ENCODE results near the gene SARS2. TPM values are rescaled to one million over a fixed set of nuclear protein-coding genes. Genes with fewer than 3 reads are reported as not detected.

The SARS2 gene
- polyA plus RNA-seq, 3 donors from 2014 or later, result 12.7 to 21.7 (median 19.6) TPM

GRCh38 chr19:38918526-38918925, 12.0 kb downstream of the SARS2 start:
- Mint-ChIP-seq H3K4me1 (peaks cover 6 to 10% of the 10 kb centered on the region in 2 donors), H3K36me3 (peaks cover 0 to 19% (median 7%) of the 10 kb centered on the region in 3 donors), H3K27me3 (ENCODE audit: low read depth in 3 of 3) (peaks cover 0 to 4% (median 2%) of the 10 kb centered on the region in 3 donors), H3K27ac (peak overlapping the region in 1 of 6 donors; percentile 21), H3K4me3 (no peak overlapping the region), H3K9me3 (no peaks in the 10 kb centered on the region)
- no peak for DNase-seq

GRCh38 chr19:38917921-38918491, 12.6 kb downstream of the SARS2 start:
- DNase-seq, result no peak
- Mint-ChIP-seq H3K36me3 (peaks cover 0 to 19% (median 7%) of the 10 kb centered on the region in 3 donors), H3K4me3 (no peak overlapping the region), H3K27me3 (ENCODE audit: low read depth in 3 of 3) (peaks cover 0 to 4% (median 2%) of the 10 kb centered on the region in 3 donors), H3K27ac (peak overlapping the region in 1 of 6 donors; percentile 21), H3K9me3 (no peaks in the 10 kb centered on the region), H3K4me1 (peaks cover 8 to 12% of the 10 kb centered on the region in 2 donors)

- H3K4me1 Mint-ChIP-seq, result peaks cover 13 to 17% of the 10 kb centered on the region in 2 donors
- H3K9me3 Mint-ChIP-seq, result no peaks in the 10 kb centered on the region
- no peak for DNase-seq
- H3K36me3 Mint-ChIP-seq, result peaks cover 0 to 18% (median 7%) of the 10 kb centered on the region in 3 donors
- no peak overlapping the region for H3K4me3 Mint-ChIP-seq
- no peak overlapping the region for H3K27ac Mint-ChIP-seq
- H3K27me3 Mint-ChIP-seq (ENCODE audit: low read depth in 3 of 3), result peaks cover 0 to 4% (median 4%) of the 10 kb centered on the region in 3 donors
These were observed 13.0 kb downstream of the SARS2 start for GRCh38 chr19:38917516-38917915.

- DNase-seq, result no peak
- Mint-ChIP-seq H3K27ac (no peak overlapping the region), H3K36me3 (peaks cover 0 to 12% (median 0%) of the 10 kb centered on the region in 3 donors), H3K9me3 (no peaks in the 10 kb centered on the region), H3K27me3 (ENCODE audit: low read depth in 3 of 3) (peaks cover 0 to 4% (median 2%) of the 10 kb centered on the region in 3 donors), H3K4me1 (peaks cover 9 to 13% of the 10 kb centered on the region in 2 donors), H3K4me3 (no peak overlapping the region)
These were observed 14.9 kb downstream of the SARS2 start for GRCh38 chr19:38915329-38916321.

- Mint-ChIP-seq H3K27ac (peak overlapping the region in 2 of 6 donors; percentile 16 to 37), H3K4me3 (no peak overlapping the region), H3K9me3 (no peaks in the 10 kb centered on the region), H3K36me3 (peaks cover 0 to 10% (median 3%) of the 10 kb centered on the region in 3 donors), H3K27me3 (ENCODE audit: low read depth in 3 of 3) (peaks cover 2 to 4% (median 2%) of the 10 kb centered on the region in 3 donors), H3K4me1 (peaks cover 13 to 24% of the 10 kb centered on the region in 2 donors)
- no peak for DNase-seq
These were observed 16.6 kb downstream of the SARS2 start for GRCh38 chr19:38913958-38914357.

GRCh38 chr19:38912600-38913514, 17.7 kb downstream of the SARS2 start:
- Mint-ChIP-seq H3K9me3 (no peaks in the 10 kb centered on the region), H3K4me1 (peaks cover 21 to 34% of the 10 kb centered on the region in 2 donors), H3K4me3 (no peak overlapping the region), H3K36me3 (peaks cover under 1 to 12% (median 10%) of the 10 kb centered on the region in 3 donors), H3K27ac (peak overlapping the region in 4 of 6 donors; percentile 22 to 72 (median 48)), H3K27me3 (ENCODE audit: low read depth in 3 of 3) (peaks cover 4 to 7% (median 4%) of the 10 kb centered on the region in 3 donors)
- DNase-seq, result no peak

- Mint-ChIP-seq H3K4me1 (peaks cover 25 to 39% of the 10 kb centered on the region in 2 donors), H3K9me3 (no peaks in the 10 kb centered on the region), H3K36me3 (peaks cover 5 to 20% (median 16%) of the 10 kb centered on the region in 3 donors), H3K4me3 (no peak overlapping the region), H3K27ac (no peak overlapping the region), H3K27me3 (ENCODE audit: low read depth in 3 of 3) (peaks cover 4 to 12% (median 5%) of the 10 kb centered on the region in 3 donors)
- DNase-seq, result no peak
These were observed 19.1 kb downstream of the SARS2 start for GRCh38 chr19:38911388-38912001.

GRCh38 chr19:38910488-38910887, 20.1 kb downstream of the SARS2 start:
- H3K4me3 Mint-ChIP-seq, result peak overlapping the region in 1 of 5 donors; percentile 17
- peak overlapping the region in 3 of 6 donors; percentile 45 to 87 (median 55) for H3K27ac Mint-ChIP-seq
- DNase-seq, result no peak
- peaks cover 25 to 40% of the 10 kb centered on the region in 2 donors for H3K4me1 Mint-ChIP-seq
- peaks cover 5 to 20% (median 16%) of the 10 kb centered on the region in 3 donors for H3K36me3 Mint-ChIP-seq
- H3K27me3 Mint-ChIP-seq (ENCODE audit: low read depth in 3 of 3), result peaks cover 4 to 12% (median 4%) of the 10 kb centered on the region in 3 donors
- no peaks in the 10 kb centered on the region for H3K9me3 Mint-ChIP-seq

- Mint-ChIP-seq H3K27ac (peak overlapping the region; percentile 85 to 92 (median 86)), H3K9me3 (no peaks in the 10 kb centered on the region), H3K4me3 (peak overlapping the region; percentile 22 to 67 (median 42)), H3K36me3 (peaks cover 9 to 28% (median 19%) of the 10 kb centered on the region in 3 donors), H3K27me3 (ENCODE audit: low read depth in 3 of 3) (peaks cover 4 to 12% (median 4%) of the 10 kb centered on the region in 3 donors), H3K4me1 (peaks cover 35 to 46% of the 10 kb centered on the region in 2 donors)
- DNase-seq, result peak; percentile 23 to 36 (median 30)
These were observed 21.7 kb downstream of the SARS2 start for GRCh38 chr19:38908911-38909310.

- Mint-ChIP-seq H3K27ac (peak overlapping the region; percentile 37 to 88 (median 79)), H3K4me3 (no peak overlapping the region), H3K9me3 (no peaks in the 10 kb centered on the region)
These were observed 22.9 kb downstream of the SARS2 start for GRCh38 chr19:38907670-38908069.

GRCh38 chr19:38907227-38907626, 23.3 kb downstream of the SARS2 start:
- Mint-ChIP-seq H3K36me3 (peaks cover 9 to 33% (median 16%) of the 10 kb centered on the region in 3 donors), H3K4me1 (peaks cover 34 to 42% of the 10 kb centered on the region in 2 donors)

More at GRCh38 chr19:38907670-38908069, 22.9 kb downstream of the SARS2 start:
- Mint-ChIP-seq H3K36me3 (peaks cover 9 to 33% (median 16%) of the 10 kb centered on the region in 3 donors), H3K27me3 (ENCODE audit: low read depth in 3 of 3) (peaks cover 4 to 11% (median 4%) of the 10 kb centered on the region in 3 donors), H3K4me1 (peaks cover 37 to 42% of the 10 kb centered on the region in 2 donors)
- DNase-seq, result no peak

GRCh38 chr19:38905620-38906019, 24.9 kb downstream of the SARS2 start:
- no peak overlapping the region for H3K4me3 Mint-ChIP-seq
- peaks cover 4 to 10% (median 4%) of the 10 kb centered on the region in 3 donors for H3K27me3 Mint-ChIP-seq (ENCODE audit: low read depth in 3 of 3)
- H3K9me3 Mint-ChIP-seq, result no peaks in the 10 kb centered on the region
- DNase-seq, result no peak
- H3K27ac Mint-ChIP-seq, result peak overlapping the region in 2 of 6 donors; percentile 29 to 55
- H3K36me3 Mint-ChIP-seq, result peaks cover 12 to 36% (median 12%) of the 10 kb centered on the region in 3 donors
- peaks cover 49% of the 10 kb centered on the region in 2 donors for H3K4me1 Mint-ChIP-seq

More at GRCh38 chr19:38907227-38907626, 23.3 kb downstream of the SARS2 start:
- Mint-ChIP-seq H3K9me3 (no peaks in the 10 kb centered on the region), H3K27ac (peak overlapping the region in 4 of 6 donors; percentile 17 to 80 (median 50)), H3K27me3 (ENCODE audit: low read depth in 3 of 3) (peaks cover 4 to 10% (median 4%) of the 10 kb centered on the region in 3 donors), H3K4me3 (no peak overlapping the region)
- no peak for DNase-seq

Data from immature natural killer cell (primary cell).